ENCODE data around the gene HES2. TPM values are rescaled to one million over a fixed set of nuclear protein-coding genes. Genes with fewer than 3 reads are reported as not detected.

The HES2 gene
- total and polyA plus RNA-seq, 2 of the 4 experiments (the other 2 are of a cell fraction), result not detected

- no peaks in the 10 kb centered on the region for H3K9me1 ChIP-seq (ENCODE audit: insufficient read depth, low read length)
- H3K4ac ChIP-seq (ENCODE audit: low read depth, low read length), result no peak overlapping the region
- no peak overlapping the region for H3K27ac ChIP-seq (ENCODE audit: insufficient read depth, low read length)
- no peak for ATAC-seq (ENCODE audit: low read depth)
- H2BK120ac ChIP-seq (ENCODE audit: low read depth, low read length), result no peak overlapping the region
- H3K79me1 ChIP-seq (ENCODE audit: low read depth in 1 of 2, low read length in 2 of 2), result no peaks in the 10 kb centered on the region
- intact Hi-C loops (cut with micrococcal nuclease), result no loop called here
- no peak overlapping the region for H2BK20ac ChIP-seq (ENCODE audit: low read depth, low read length)
- ChIA-PET POLR2A (ENCODE audit: unreplicated experiment) (no interaction called here), CTCF (no interaction called here)
- H3K27me3 ChIP-seq (ENCODE audit: control insufficient read depth, insufficient read depth, low read length), result no peaks in the 10 kb centered on the region
- no peaks in the 10 kb centered on the region for H3K9me3 ChIP-seq (ENCODE audit: control insufficient read depth, insufficient read depth, low read length)
- WGBS, 2 experiments (ENCODE audit: extremely low coverage in 2 of 2, insufficient read length in 1 of 2), result no CpG with 5 or more reads among the region's 12 CpGs
- H3K36me3 ChIP-seq (ENCODE audit: control insufficient read depth, insufficient read depth, low read length), result peaks cover 41% of the 10 kb centered on the region
- H4K91ac ChIP-seq (ENCODE audit: insufficient read depth, low read depth, low read length), result no peak overlapping the region
- dilution Hi-C loops (cut with HindIII; ENCODE audit: low sequenced_read_pairs, unreplicated experiment), result no loop called here
- H4K20me1 ChIP-seq (ENCODE audit: insufficient read depth, low read length), result no peaks in the 10 kb centered on the region
- H3K4me3 ChIP-seq (ENCODE audit: insufficient read depth, low read depth, low read length), result no peak overlapping the region
- in situ Hi-C loops (cut with MboI; ENCODE audit: low sequenced_read_pairs), result no loop called here
- no peak for DNase-seq
- no TSS peak for BruUV-seq (replicated peaks)
- H4K5ac ChIP-seq (ENCODE audit: low read depth, low read length), result no peak overlapping the region
- no peak overlapping the region for H3K14ac ChIP-seq (replicated peaks; ENCODE audit: low read depth, low read length)
- H2AFZ ChIP-seq (replicated peaks; ENCODE audit: low read length, poor library complexity), result peak overlapping the region; percentile 43
- H4K8ac ChIP-seq (ENCODE audit: low read depth in 2 of 2, low read length in 2 of 2), result no peak overlapping the region
- peak overlapping the region; percentile 28 for H2AK9ac ChIP-seq (replicated peaks; ENCODE audit: low read depth, low read length, poor library complexity)
- no peak overlapping the region for H2AK5ac ChIP-seq (ENCODE audit: low read depth, low read length)
- H3K4me2 ChIP-seq (ENCODE audit: low read depth, low read length), result no peak overlapping the region
- no peak overlapping the region for H3K56ac ChIP-seq (ENCODE audit: extremely low read depth, insufficient read depth, low read length)
- no peak overlapping the region for H2BK15ac ChIP-seq (ENCODE audit: low read depth, low read length)
- no peak overlapping the region for H3K23ac ChIP-seq (ENCODE audit: low read depth, low read length)
- H3K18ac ChIP-seq (ENCODE audit: low read depth, low read length), result no peak overlapping the region
- TF ChIP-seq SMC3 (IDR thresholded peaks at IDR 0.05; ENCODE audit: low read depth, low read length) (no peak), FOS (IDR thresholded peaks at IDR 0.05; ENCODE audit: low read depth, low read length) (no peak), RAD21 (IDR thresholded peaks at IDR 0.05; ENCODE audit: low read length) (no peak), CEBPB (IDR thresholded peaks at IDR 0.05; ENCODE audit: low read depth, low read length) (no peak), USF2 (IDR thresholded peaks at IDR 0.05; ENCODE audit: low read depth, low read length) (no peak), POLR2A (IDR thresholded peaks at IDR 0.05; ENCODE audit: low read depth, low read length) (no peak), MXI1 (IDR thresholded peaks at IDR 0.05; ENCODE audit: borderline replicate concordance, low read depth, low read length) (no peak), MAZ (IDR thresholded peaks at IDR 0.05; ENCODE audit: borderline replicate concordance, low read depth, low read length) (no peak), CHD1 (IDR thresholded peaks at IDR 0.05; ENCODE audit: low read depth, low read length) (no peak), RFX5 (IDR thresholded peaks at IDR 0.05; ENCODE audit: low read depth, low read length) (no peak), NFE2L2 (IDR thresholded peaks at IDR 0.05; ENCODE audit: low read depth, low read length) (no peak), RCOR1 (IDR thresholded peaks at IDR 0.05; ENCODE audit: insufficient replicate concordance, low read length) (no peak), ELK1 (IDR thresholded peaks at IDR 0.05; ENCODE audit: borderline replicate concordance, low read depth, low read length) (no peak), BHLHE40 (IDR thresholded peaks at IDR 0.05; ENCODE audit: low read depth, low read length) (no peak), MAFK (IDR thresholded peaks at IDR 0.05; ENCODE audit: low read depth, low read length) (no peak)
- TF ChIP-seq, protein P1, sequence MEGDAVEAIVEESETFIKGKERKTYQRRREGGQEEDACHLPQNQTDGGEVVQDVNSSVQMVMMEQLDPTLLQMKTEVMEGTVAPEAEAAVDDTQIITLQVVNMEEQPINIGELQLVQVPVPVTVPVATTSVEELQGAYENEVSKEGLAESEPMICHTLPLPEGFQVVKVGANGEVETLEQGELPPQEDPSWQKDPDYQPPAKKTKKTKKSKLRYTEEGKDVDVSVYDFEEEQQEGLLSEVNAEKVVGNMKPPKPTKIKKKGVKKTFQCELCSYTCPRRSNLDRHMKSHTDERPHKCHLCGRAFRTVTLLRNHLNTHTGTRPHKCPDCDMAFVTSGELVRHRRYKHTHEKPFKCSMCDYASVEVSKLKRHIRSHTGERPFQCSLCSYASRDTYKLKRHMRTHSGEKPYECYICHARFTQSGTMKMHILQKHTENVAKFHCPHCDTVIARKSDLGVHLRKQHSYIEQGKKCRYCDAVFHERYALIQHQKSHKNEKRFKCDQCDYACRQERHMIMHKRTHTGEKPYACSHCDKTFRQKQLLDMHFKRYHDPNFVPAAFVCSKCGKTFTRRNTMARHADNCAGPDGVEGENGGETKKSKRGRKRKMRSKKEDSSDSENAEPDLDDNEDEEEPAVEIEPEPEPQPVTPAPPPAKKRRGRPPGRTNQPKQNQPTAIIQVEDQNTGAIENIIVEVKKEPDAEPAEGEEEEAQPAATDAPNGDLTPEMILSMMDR (conservative IDR thresholded peaks at IDR 0.05; ENCODE audit: low read depth, low read length), result no peak
- H3K9ac ChIP-seq (ENCODE audit: low read depth, low read length), result no peak overlapping the region
- H2BK5ac ChIP-seq (ENCODE audit: low read depth, low read length, poor library complexity, severe bottlenecking), result no peak overlapping the region
- no peaks in the 10 kb centered on the region for H3K4me1 ChIP-seq (ENCODE audit: control insufficient read depth, insufficient read depth, low read length)
Observed at GRCh38 chr1:6467224-6467623, 47.5 kb upstream of the HES2 start.
